GM12864 (cell line): ENCODE measurements around the gene PAPOLG.
A peak's percentile ranks its signal among the peaks of the same experiment; 100 is the strongest.

ENCODE experiments used
- DNase-seq: peaks from one replicate; pipeline ENCODE4 v3.0.0-alpha.2; 2011; ENCODE audit warnings: low read depth
- H3K4me3 ChIP-seq: 2 replicates; pipeline ENCODE4 v1.5.1; 2011; ENCODE audit warnings: mild to moderate bottlenecking, low read depth, low read length, control low read depth
- CTCF ChIP-seq: IDR thresholded peaks from 2 replicates; pipeline ENCODE4 v1.5.1; 2011; ENCODE audit warnings: low read depth, mild to moderate bottlenecking, moderate library complexity, low read length, control low read depth, inconsistent platforms; ENCODE audit errors: missing control alignments

Gene PAPOLG

GRCh38 chr2:60756097-60757087 lies at the start of gene PAPOLG:
TSS of gene PAPOLG (plus strand) at chr2:60756268. CDS start at chr2:60756479, 211 bp downstream.
- no peak for TF ChIP-seq CTCF
- peak within 1 kb of the TSS; percentile 80 for H3K4me3 ChIP-seq
- DNase-seq = peak; percentile 75

- TF ChIP-seq CTCF = peak; percentile 59
- no peak overlapping the region for H3K4me3 ChIP-seq
- peak; percentile 8 for DNase-seq
Observed at GRCh38 chr2:60707750-60708371, 48.2 kb upstream of the PAPOLG start.

- H3K4me3 ChIP-seq = no peak overlapping the region
- no peak for DNase-seq
- no peak for TF ChIP-seq CTCF
Observed at GRCh38 chr2:60708630-60709320, 47.3 kb upstream of the PAPOLG start.

- no peak for TF ChIP-seq CTCF
- no peak for DNase-seq
- no peak overlapping the region for H3K4me3 ChIP-seq
Observed at GRCh38 chr2:60710707-60711106, 45.4 kb upstream of the PAPOLG start.

GRCh38 chr2:60715561-60715960 lies 40.5 kb upstream of the PAPOLG start:
- TF ChIP-seq CTCF = no peak
- DNase-seq = no peak
- no peak overlapping the region for H3K4me3 ChIP-seq

- no peak for DNase-seq
- no peak for TF ChIP-seq CTCF
- H3K4me3 ChIP-seq = no peak overlapping the region
Observed at GRCh38 chr2:60717691-60718090, 38.4 kb upstream of the PAPOLG start.
